ENCODE results near the gene RAB5A.
"Not testable (repeated sequence)": the region's sequence is repeated elsewhere in the genome, so short reads cannot be mapped to it uniquely, and the experiment has no call there.

The RAB5A gene

DNA sequence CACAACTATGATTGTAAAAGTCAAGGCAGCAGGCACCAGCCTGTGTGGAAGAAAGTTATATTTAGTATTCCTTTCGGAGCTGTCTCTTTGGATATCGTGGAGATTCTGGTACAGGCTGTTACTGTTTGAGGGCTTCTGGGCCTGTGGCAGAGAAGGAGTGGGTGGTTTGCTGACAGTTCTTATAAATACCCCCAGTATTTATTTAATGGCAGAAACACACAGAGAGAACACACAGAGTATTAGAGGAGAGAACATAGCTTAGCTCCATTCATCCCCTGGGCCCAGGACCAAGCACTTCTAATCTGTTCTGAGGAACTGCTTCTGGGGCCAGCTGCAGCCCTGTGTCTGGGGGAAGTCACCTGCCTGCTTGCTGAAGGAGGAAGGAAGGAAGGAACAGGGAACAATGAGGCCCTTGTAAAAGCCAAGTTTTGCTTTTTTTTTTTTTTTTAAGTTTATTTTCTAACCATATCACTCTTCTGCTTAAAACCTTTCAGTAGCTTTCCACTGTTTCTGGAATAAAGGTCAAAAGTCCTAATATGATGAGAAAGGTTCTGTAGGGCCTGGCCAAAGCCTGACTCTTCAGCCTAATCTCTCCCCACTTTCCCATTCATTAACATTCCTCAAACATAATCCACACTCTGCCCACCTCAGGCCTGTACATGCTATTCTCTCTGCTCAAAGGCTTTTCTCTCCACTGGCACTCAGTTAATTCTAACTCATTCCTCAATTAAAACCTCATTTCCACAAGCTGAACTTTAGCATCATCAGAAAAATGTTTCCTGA, 76.9 kb downstream of the RAB5A start:
- CTCF ChIA-PET, result no interaction called here

DNA sequence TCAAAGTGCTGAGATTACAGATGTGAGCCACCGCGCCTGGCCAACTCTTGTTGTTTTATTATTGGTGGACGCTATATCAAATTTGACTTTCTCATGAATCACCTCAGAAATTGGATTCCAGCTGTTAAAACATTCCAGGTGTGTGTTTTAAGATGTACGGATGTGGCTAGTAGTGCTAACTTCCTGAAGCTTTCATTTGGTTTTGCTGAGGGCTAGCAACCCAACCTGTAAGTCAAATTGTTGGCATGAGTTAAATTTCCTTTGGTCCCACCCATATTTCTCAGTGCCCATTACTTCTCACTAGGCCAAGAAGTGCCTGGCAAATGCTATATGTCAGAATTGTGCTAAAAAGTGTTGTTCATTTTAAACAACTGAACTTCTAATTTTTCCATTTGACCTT, 80.2 kb downstream of the RAB5A start:
- TF ChIP-seq, protein P1, sequence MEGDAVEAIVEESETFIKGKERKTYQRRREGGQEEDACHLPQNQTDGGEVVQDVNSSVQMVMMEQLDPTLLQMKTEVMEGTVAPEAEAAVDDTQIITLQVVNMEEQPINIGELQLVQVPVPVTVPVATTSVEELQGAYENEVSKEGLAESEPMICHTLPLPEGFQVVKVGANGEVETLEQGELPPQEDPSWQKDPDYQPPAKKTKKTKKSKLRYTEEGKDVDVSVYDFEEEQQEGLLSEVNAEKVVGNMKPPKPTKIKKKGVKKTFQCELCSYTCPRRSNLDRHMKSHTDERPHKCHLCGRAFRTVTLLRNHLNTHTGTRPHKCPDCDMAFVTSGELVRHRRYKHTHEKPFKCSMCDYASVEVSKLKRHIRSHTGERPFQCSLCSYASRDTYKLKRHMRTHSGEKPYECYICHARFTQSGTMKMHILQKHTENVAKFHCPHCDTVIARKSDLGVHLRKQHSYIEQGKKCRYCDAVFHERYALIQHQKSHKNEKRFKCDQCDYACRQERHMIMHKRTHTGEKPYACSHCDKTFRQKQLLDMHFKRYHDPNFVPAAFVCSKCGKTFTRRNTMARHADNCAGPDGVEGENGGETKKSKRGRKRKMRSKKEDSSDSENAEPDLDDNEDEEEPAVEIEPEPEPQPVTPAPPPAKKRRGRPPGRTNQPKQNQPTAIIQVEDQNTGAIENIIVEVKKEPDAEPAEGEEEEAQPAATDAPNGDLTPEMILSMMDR (IDR thresholded peaks at IDR 0.05; ENCODE audit: insufficient read depth, low read length, missing control alignments), result no peak
- no peak for DNase-seq (ENCODE audit: low read depth, low spot score)
- ChIA-PET POLR2A (no interaction called here), CTCF (no interaction called here)
- H3K4me3 ChIP-seq (ENCODE audit: low read depth, low read length), result no peak overlapping the region

More for the DNA sequence above, 76.9 kb downstream of the RAB5A start:
- POLR2A ChIA-PET, result no interaction called here
- H3K4me3 ChIP-seq (ENCODE audit: low read depth, low read length), result no peak overlapping the region
- no peak for DNase-seq (ENCODE audit: low read depth, low spot score)
- TF ChIP-seq, protein P1 (IDR thresholded peaks at IDR 0.05; ENCODE audit: insufficient read depth, low read length, missing control alignments), result no peak

DNA sequence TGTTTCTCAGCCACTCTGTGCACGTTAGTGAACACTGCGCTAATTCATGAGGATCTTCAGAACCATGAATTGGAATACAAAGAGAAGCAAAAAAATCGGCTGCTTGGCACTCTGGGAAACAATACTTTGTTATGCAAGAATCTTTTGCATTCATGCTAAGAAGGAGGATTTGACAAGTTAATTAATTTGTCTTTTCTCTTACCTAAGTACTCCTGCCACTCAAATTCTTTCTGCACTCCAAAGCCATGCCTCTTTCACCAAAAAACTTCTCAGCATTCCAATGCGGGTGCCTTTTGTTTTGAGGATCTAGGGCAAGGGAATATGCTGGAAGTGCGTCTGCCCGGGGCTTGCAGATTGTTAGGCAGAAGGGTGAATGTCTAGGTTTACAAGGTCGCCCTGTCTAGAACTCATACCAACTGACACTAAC, 82.0 kb downstream of the RAB5A start:
- no peak overlapping the region for H3K4me3 ChIP-seq (ENCODE audit: low read depth, low read length)
- CTCF ChIA-PET, result no interaction called here
- DNase-seq (ENCODE audit: low read depth, low spot score), result no peak
- POLR2A ChIA-PET, result no interaction called here
- TF ChIP-seq, protein P1 (IDR thresholded peaks at IDR 0.05; ENCODE audit: insufficient read depth, low read length, missing control alignments), result no peak

DNA sequence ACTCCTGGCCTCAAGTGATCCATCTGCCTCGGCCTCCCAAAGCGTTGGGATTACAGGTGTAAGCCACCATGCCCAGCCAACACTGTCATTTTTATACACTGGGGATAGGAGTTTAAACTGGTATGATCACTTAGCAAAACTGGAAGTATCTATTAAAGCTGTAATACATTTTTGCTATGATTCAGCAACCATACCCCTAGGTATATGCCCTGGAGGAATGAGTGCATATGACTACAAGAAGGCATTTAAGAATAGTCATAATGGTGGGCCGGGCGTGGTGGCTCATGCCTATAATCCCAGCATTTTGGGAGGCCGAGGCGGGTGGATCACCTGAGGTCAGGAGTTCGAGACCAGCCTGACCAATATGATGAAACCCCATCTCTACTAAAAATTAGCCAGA, 85.0 kb downstream of the RAB5A start:
- H3K4me3 ChIP-seq (ENCODE audit: low read depth, low read length); CTCF ChIA-PET; POLR2A ChIA-PET; DNase-seq (ENCODE audit: low read depth, low spot score): not testable (repeated sequence)
